ENCODE data around the gene PRSS27.

The PRSS27 gene

DNA sequence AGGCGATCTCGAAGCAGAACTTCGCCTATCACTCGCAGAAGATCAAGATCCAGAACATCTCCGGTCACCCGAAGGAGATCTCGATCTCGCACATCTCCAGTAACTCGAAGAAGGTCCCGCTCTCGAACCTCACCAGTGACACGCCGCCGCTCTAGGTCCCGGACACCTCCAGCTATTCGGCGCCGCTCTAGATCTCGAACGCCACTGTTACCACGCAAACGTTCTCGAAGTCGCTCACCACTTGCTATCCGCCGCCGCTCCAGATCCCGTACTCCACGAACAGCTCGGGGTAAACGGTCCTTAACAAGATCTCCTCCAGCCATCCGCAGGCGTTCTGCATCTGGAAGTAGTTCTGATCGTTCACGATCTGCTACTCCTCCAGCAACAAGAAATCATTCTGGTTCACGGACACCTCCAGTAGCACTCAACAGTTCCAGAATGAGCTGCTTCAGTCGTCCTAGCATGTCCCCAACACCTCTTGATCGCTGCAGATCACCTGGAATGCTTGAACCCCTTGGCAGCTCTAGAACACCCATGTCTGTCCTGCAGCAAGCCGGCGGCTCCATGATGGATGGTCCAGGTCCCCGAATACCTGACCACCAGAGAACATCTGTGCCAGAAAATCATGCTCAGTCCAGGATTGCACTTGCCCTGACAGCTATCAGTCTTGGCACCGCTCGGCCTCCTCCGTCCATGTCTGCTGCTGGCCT lies 46.6 kb upstream of the PRSS27 start:
- TF ChIP-seq, protein P1, sequence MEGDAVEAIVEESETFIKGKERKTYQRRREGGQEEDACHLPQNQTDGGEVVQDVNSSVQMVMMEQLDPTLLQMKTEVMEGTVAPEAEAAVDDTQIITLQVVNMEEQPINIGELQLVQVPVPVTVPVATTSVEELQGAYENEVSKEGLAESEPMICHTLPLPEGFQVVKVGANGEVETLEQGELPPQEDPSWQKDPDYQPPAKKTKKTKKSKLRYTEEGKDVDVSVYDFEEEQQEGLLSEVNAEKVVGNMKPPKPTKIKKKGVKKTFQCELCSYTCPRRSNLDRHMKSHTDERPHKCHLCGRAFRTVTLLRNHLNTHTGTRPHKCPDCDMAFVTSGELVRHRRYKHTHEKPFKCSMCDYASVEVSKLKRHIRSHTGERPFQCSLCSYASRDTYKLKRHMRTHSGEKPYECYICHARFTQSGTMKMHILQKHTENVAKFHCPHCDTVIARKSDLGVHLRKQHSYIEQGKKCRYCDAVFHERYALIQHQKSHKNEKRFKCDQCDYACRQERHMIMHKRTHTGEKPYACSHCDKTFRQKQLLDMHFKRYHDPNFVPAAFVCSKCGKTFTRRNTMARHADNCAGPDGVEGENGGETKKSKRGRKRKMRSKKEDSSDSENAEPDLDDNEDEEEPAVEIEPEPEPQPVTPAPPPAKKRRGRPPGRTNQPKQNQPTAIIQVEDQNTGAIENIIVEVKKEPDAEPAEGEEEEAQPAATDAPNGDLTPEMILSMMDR (IDR thresholded peaks at IDR 0.05; ENCODE audit: borderline replicate concordance, control extremely low read depth, extremely low read depth, insufficient read depth, missing control alignments), result no peak
- in situ Hi-C loops (cut with MboI; ENCODE audit: low sequenced_read_pairs, unreplicated experiment), result no loop called here
- no peak for DNase-seq (ENCODE audit: low spot score)

DNA sequence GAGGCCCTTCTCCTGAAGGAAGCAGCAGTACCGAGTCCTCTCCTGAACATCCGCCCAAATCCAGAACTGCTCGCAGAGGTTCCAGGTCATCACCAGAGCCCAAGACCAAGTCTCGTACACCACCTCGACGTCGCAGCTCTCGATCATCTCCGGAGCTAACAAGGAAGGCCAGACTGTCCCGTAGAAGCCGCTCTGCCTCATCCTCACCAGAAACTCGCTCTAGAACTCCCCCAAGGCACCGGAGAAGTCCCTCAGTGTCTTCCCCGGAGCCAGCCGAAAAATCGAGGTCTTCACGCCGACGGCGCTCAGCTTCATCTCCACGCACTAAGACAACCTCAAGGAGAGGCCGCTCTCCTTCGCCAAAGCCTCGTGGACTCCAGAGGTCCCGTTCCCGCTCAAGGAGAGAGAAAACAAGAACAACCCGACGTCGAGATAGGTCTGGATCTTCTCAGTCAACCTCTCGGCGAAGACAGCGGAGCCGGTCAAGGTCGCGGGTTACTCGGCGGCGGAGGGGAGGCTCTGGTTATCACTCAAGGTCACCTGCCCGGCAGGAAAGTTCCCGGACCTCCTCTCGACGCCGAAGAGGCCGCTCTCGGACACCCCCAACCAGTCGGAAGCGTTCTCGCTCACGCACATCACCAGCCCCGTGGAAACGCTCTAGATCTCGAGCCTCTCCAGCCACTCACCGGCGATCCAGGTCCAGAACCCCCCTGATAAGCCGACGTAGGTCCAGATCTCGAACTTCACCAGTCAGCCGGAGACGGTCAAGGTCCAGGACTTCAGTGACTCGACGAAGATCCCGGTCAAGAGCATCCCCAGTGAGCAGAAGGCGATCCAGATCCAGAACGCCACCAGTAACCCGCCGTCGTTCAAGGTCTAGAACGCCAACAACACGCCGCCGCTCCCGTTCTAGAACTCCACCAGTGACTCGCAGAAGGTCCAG lies 45.7 kb upstream of the PRSS27 start:
- no peak for DNase-seq (ENCODE audit: low spot score)
- in situ Hi-C loops (cut with MboI; ENCODE audit: low sequenced_read_pairs, unreplicated experiment), result no loop called here
- TF ChIP-seq, protein P1 (IDR thresholded peaks at IDR 0.05; ENCODE audit: borderline replicate concordance, control extremely low read depth, extremely low read depth, insufficient read depth, missing control alignments), result no peak

DNA sequence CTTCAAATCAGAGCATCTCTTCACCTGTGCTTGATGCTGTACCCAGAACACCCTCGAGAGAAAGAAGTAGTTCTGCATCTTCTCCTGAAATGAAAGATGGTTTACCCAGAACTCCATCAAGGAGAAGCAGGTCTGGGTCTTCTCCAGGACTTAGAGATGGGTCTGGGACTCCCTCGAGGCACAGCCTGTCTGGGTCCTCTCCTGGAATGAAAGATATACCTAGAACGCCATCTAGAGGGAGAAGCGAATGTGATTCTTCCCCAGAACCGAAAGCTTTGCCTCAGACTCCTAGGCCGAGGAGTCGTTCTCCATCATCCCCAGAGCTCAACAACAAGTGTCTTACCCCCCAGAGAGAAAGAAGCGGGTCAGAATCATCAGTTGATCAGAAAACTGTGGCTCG lies 44.7 kb upstream of the PRSS27 start:
- TF ChIP-seq, protein P1 (IDR thresholded peaks at IDR 0.05; ENCODE audit: borderline replicate concordance, control extremely low read depth, extremely low read depth, insufficient read depth, missing control alignments), result no peak
- DNase-seq (ENCODE audit: low spot score), result no peak
- in situ Hi-C loops (cut with MboI; ENCODE audit: low sequenced_read_pairs, unreplicated experiment), result no loop called here

DNA sequence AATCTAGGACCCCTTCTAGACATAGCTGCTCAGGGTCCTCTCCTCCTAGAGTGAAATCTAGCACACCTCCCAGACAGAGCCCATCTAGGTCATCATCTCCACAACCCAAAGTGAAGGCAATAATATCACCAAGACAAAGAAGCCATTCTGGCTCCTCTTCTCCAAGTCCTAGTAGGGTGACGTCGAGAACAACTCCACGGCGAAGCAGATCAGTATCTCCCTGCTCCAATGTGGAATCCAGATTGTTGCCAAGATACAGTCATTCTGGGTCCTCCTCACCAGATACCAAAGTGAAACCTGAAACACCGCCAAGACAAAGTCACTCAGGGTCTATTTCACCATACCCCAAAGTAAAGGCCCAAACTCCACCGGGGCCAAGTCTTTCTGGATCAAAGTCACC lies 43.1 kb upstream of the PRSS27 start:
- in situ Hi-C loops (cut with MboI; ENCODE audit: low sequenced_read_pairs, unreplicated experiment), result no loop called here
- TF ChIP-seq, protein P1 (IDR thresholded peaks at IDR 0.05; ENCODE audit: borderline replicate concordance, control extremely low read depth, extremely low read depth, insufficient read depth, missing control alignments), result no peak
- DNase-seq (ENCODE audit: low spot score), result no peak

DNA sequence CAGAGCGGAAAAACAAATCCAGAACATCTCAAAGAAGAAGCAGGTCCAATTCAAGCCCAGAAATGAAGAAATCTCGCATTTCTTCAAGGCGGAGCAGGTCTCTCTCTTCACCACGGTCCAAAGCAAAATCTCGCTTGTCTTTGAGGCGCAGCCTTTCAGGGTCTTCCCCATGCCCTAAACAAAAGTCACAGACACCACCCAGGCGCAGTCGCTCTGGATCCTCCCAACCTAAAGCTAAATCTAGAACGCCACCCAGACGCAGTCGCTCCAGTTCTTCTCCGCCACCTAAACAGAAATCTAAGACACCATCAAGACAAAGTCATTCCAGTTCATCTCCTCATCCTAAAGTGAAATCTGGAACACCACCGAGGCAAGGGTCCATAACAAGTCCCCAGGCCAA lies 42.7 kb upstream of the PRSS27 start:
- DNase-seq (ENCODE audit: low spot score), result no peak
- in situ Hi-C loops (cut with MboI; ENCODE audit: low sequenced_read_pairs, unreplicated experiment), result no loop called here
- TF ChIP-seq, protein P1 (IDR thresholded peaks at IDR 0.05; ENCODE audit: borderline replicate concordance, control extremely low read depth, extremely low read depth, insufficient read depth, missing control alignments), result no peak

DNA sequence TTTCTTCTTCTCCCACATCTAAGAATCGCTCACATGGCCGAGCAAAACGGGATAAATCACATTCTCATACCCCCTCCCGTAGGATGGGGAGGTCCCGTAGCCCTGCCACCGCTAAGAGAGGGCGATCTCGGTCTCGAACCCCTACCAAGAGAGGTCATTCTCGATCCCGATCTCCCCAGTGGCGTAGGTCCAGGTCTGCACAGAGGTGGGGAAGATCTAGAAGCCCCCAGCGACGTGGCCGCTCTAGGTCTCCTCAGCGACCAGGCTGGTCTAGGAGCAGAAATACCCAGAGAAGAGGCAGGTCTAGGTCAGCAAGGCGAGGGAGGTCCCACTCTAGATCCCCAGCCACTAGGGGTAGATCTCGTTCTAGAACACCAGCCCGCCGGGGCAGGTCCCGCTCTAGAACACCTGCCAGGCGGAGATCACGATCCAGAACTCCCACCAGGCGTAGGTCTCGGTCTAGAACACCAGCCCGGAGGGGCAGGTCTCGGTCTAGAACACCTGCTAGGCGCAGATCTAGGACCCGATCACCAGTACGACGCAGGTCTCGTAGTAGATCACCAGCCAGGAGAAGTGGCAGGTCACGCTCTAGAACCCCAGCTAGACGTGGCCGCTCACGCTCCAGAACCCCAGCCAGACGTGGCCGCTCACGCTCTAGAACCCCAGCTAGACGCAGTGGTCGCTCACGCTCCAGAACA lies 42.0 kb upstream of the PRSS27 start:
- DNase-seq (ENCODE audit: low spot score), result no peak
- in situ Hi-C loops (cut with MboI; ENCODE audit: low sequenced_read_pairs, unreplicated experiment), result no loop called here
- TF ChIP-seq, protein P1 (IDR thresholded peaks at IDR 0.05; ENCODE audit: borderline replicate concordance, control extremely low read depth, extremely low read depth, insufficient read depth, missing control alignments), result no peak
